GM12878 (cell line): ENCODE measurements around the gene SFR1. TPM values are rescaled to one million over a fixed set of nuclear protein-coding genes. Genes with fewer than 3 reads are reported as not detected.

Experiments used
- ATAC-seq: fragments of 200-7000 bp; cut with Tn5 transposase; 3 replicates; pipeline ENCODE4 v1.9.1; 2020; ENCODE audit warnings: mild to moderate bottlenecking, moderate library complexity
- BruUV-seq: library from RNA; stranded (reverse); fragments of 400-500 nt; replicated peaks from 2 replicates; lab custom pipeline; 2021; lab: Mats Ljungman, UMichigan
- CTCF ChIA-PET: fragments of 300-600 bp; sonication (Branson Sonifier 250); formaldehyde crosslinking; extraction: SDS; loops from one replicate; lab custom pipeline; 2021; ENCODE audit warnings: inconsistent platforms; lab: Yijun Ruan, JAX
- POLR2A ChIA-PET: fragments of 350-600 bp; formaldehyde crosslinking; extraction: SDS; loops from one replicate; lab custom pipeline; 2021; ENCODE audit warnings: inconsistent platforms; lab: Charles Lee
- RAD21 ChIA-PET: fragments of 300-600 bp; sonication (Branson Sonifier 250); formaldehyde crosslinking; loops from one replicate; lab custom pipeline; 2023; ENCODE audit warnings: antibody characterized with exemption; ENCODE audit not compliant: unreplicated experiment; lab: Charles Lee
- SMC1A ChIA-PET: fragments of 300-600 bp; sonication (Branson Sonifier 250); formaldehyde crosslinking; loops from one replicate; lab custom pipeline; 2023; ENCODE audit not compliant: unreplicated experiment, uncharacterized antibody; lab: Charles Lee
- DNase-seq: peaks from one replicate; pipeline ENCODE4 v3.0.0-alpha.2; 2011; ENCODE audit warnings: low read depth, low spot score
- FAIRE-seq: peaks from 3 replicates; lab custom pipeline; 2011; peaks lifted over from hg19 to GRCh38; lab: Jason Lieb, UNC
- H2AFZ ChIP-seq: 2 replicates; pipeline ENCODE4 v1.6.0; 2011; ENCODE audit warnings: low read depth, low read length, control low read depth; ENCODE audit not compliant: control insufficient read depth
- H3K27ac ChIP-seq: 2 replicates; pipeline ENCODE4 v1.5.1; 2011; ENCODE audit warnings: control low read depth; ENCODE audit not compliant: control insufficient read depth, insufficient read depth
- H3K27me3 ChIP-seq, 2 experiments: replicated peaks in 1 of 2; 2 replicates each; pipeline versions ENCODE4 v1.6.0 to v1.6.1; 2011; ENCODE audit warnings: low read length in 1 of 2; ENCODE audit not compliant: control insufficient read depth in 2 of 2, insufficient read depth in 2 of 2
- H3K36me3 ChIP-seq, 2 experiments: 2 replicates each; pipeline ENCODE4 v1.5.1; 2011; ENCODE audit warnings: low read length in 1 of 2; ENCODE audit not compliant: control insufficient read depth in 2 of 2, insufficient read depth in 2 of 2
- H3K4me1 ChIP-seq: 2 replicates; pipeline ENCODE4 v1.6.1; 2011; ENCODE audit warnings: mild to moderate bottlenecking, low read length, moderate library complexity, mixed read lengths; ENCODE audit not compliant: control insufficient read depth, insufficient read depth
- H3K4me2 ChIP-seq: 2 replicates; pipeline ENCODE4 v1.6.0; 2011; ENCODE audit warnings: control low read depth; ENCODE audit not compliant: control insufficient read depth, insufficient read depth
- H3K4me3 ChIP-seq: fragments of 200-600 bp; sonication (generic); 2 replicates; pipeline ENCODE4 v1.5.1; 2016
- H3K79me2 ChIP-seq: 2 replicates; pipeline ENCODE4 v1.6.0; 2011; ENCODE audit warnings: low read length; ENCODE audit not compliant: control insufficient read depth, insufficient read depth
- H3K9ac ChIP-seq: 2 replicates; pipeline ENCODE4 v1.8.0; 2011; ENCODE audit warnings: low read length, control low read depth, mixed read lengths; ENCODE audit not compliant: control insufficient read depth, insufficient read depth
- H3K9me3 ChIP-seq: replicated peaks from 3 replicates; pipeline ENCODE4 v1.5.1; 2011; ENCODE audit warnings: mild to moderate bottlenecking, low read length; ENCODE audit not compliant: control insufficient read depth, insufficient read depth
- H4K20me1 ChIP-seq: 2 replicates; pipeline ENCODE4 v1.6.0; 2011; ENCODE audit not compliant: control insufficient read depth, insufficient read depth
- ATF2 ChIP-seq: IDR thresholded peaks from 2 replicates; pipeline ENCODE4 v1.6.1; 2012; ENCODE audit warnings: low read length, inconsistent platforms
- CEBPZ ChIP-seq: fragments of 150-350 bp; IDR thresholded peaks from 2 replicates; pipeline ENCODE4 v1.6.1; 2016; ENCODE audit warnings: low read depth, low read length
- POLR2A ChIP-seq: IDR thresholded peaks from 2 replicates; pipeline ENCODE4 v1.6.1; 2011; ENCODE audit warnings: low read depth, mild to moderate bottlenecking, low read length
- SRF ChIP-seq, 2 experiments: IDR thresholded peaks; 2 replicates each; pipeline ENCODE4 v1.6.1; 2011; ENCODE audit warnings: low read depth in 2 of 2, low read length in 2 of 2, mild to moderate bottlenecking in 1 of 2, moderate library complexity in 1 of 2
- TCF3 ChIP-seq: IDR thresholded peaks from 2 replicates; pipeline ENCODE4 v1.6.1; 2012; ENCODE audit warnings: low read depth, mild to moderate bottlenecking, low read length, borderline replicate concordance; ENCODE audit not compliant: insufficient read depth
- in situ Hi-C: fragments of 300-500 bp; cut with MboI; formaldehyde crosslinking; loops from 9 replicates; pipeline ENCODE4 v1.14.3; 2018; ENCODE audit warnings: mixed read lengths
- intact Hi-C: fragments of 100-400 bp; cut with micrococcal nuclease; formaldehyde crosslinking; loops from one replicate; pipeline ENCODE4 v1.14.2; 2022; ENCODE audit not compliant: unreplicated experiment
- polyA plus RNA-seq, 11 experiments: library from polyadenylated mRNA; depleted of rRNA in 4 of 11; unstranded in 6 of 11; stranded (reverse) in 5 of 11; fragments of >200 nt; fragmentation: Nextera tagmentation in 4 of 11; fragmentation: Illumina TruSeq in 1 of 11; extraction: Ambion mirVana in 4 of 11; extraction: Trizol in 1 of 11; gene quantifications; 1 replicate in 1 of 11; 2 replicates in 10 of 11; pipeline versions ENCODE4 v1.2.1 to v1.2.3, GENCODE V29; 2011 to 2016; ENCODE audit warnings: inconsistent platforms in 2 of 11, missing spikeins in 2 of 11, low read depth in 1 of 11
- total RNA-seq, 4 experiments: library from RNA; depleted of rRNA in 3 of 4; stranded (reverse); fragments of >200 nt in 3 of 4; fragmentation: Illumina TruSeq in 1 of 4; extraction: Trizol in 1 of 4; gene quantifications; 2 replicates each; pipeline versions ENCODE4 v1.2.1 to v1.2.3, GENCODE V29; 2013 to 2021

SFR1 gene
- total and polyA plus RNA-seq, 10 of the 15 experiments (the other 5 are each of a cell fraction or from before 2014, with no cell fraction given), result 6.9 to 31.5 (median 14.9) TPM

GRCh38 chr10:104151737-104152136 is 29.8 kb downstream of the SFR1 start:
- no peak overlapping the region for H3K4me2 ChIP-seq
- ChIA-PET RAD21 (no interaction called here), CTCF (no interaction called here), SMC1A (interaction anchor here (1.1 kb wide), 1 partner anchor 13 kb away, joined by 3 read pairs; no protein-coding TSS in a partner anchor), POLR2A (no interaction called here)
- H4K20me1 ChIP-seq, result no peaks in the 10 kb centered on the region
- FAIRE-seq (no peak), ATAC-seq (no peak), DNase-seq (no peak)
- H3K36me3 ChIP-seq, result no peaks in the 10 kb centered on the region
- H3K4me3 ChIP-seq, result no peak overlapping the region
- H2AFZ ChIP-seq, result no peak overlapping the region
- H3K9ac ChIP-seq, result no peak overlapping the region
- in situ Hi-C loops, result no loop called here
- H3K4me1 ChIP-seq, result no peaks in the 10 kb centered on the region
- TF ChIP-seq SRF (IDR thresholded peaks at IDR 0.05; ENCODE audit: low read depth in 2 of 2, low read length in 2 of 2), result no peak
- TF ChIP-seq CEBPZ, result no peak
- TF ChIP-seq POLR2A, result no peak
- TF ChIP-seq TCF3, result no peak
- TF ChIP-seq ATF2, result no peak
- intact Hi-C loops, result no loop called here
- no TSS peak for BruUV-seq
- H3K27me3 ChIP-seq, result no peaks in the 10 kb centered on the region; a peak in 1 of 4 replicates
- H3K9me3 ChIP-seq, result no peaks in the 10 kb centered on the region; the same call in 2 of the 3 replicates
- H3K27ac ChIP-seq, result no peak overlapping the region
- no peaks in the 10 kb centered on the region for H3K79me2 ChIP-seq
